SHP77 (cell line): ENCODE measurements around the gene ZFYVE27.
A peak's percentile ranks its signal among the peaks of the same experiment; 100 is the strongest.

Experiments
- DNase-seq, 2 experiments: peaks; one replicate each; lab custom pipeline; 2025; lab: John Stamatoyannopoulos, UW

The ZFYVE27 gene

DNA sequence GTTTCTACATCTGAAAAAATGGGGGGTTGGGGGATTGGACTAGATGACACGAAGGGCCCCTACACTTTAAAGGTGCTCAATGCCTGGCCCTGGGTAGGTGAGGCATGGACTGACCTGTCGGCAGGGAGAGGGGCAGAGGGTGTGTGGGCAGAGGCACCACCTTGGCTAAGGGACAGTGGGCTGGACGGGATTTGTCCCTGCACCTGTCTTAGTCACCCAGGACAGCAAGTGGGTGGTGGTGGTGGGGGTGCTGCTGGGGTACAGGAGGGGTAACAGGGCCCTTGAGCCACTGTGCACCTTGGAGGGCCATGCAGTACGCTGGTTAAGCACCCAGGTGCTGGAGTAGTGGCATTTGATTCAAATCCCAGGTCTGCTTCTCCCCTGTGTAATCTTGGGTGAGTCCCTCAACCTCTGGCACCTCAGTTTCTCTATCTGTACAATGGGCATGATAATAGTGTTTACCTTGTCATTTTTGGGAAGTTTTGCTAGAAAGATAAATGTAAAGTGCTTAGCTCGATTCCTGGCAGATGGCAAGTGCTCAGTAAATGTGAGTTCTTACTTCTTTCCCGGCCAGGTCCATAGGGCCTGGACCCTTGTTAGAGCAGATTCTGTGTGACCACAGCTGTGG lies 53.0 kb downstream of the ZFYVE27 start:
- no peak for DNase-seq

DNA sequence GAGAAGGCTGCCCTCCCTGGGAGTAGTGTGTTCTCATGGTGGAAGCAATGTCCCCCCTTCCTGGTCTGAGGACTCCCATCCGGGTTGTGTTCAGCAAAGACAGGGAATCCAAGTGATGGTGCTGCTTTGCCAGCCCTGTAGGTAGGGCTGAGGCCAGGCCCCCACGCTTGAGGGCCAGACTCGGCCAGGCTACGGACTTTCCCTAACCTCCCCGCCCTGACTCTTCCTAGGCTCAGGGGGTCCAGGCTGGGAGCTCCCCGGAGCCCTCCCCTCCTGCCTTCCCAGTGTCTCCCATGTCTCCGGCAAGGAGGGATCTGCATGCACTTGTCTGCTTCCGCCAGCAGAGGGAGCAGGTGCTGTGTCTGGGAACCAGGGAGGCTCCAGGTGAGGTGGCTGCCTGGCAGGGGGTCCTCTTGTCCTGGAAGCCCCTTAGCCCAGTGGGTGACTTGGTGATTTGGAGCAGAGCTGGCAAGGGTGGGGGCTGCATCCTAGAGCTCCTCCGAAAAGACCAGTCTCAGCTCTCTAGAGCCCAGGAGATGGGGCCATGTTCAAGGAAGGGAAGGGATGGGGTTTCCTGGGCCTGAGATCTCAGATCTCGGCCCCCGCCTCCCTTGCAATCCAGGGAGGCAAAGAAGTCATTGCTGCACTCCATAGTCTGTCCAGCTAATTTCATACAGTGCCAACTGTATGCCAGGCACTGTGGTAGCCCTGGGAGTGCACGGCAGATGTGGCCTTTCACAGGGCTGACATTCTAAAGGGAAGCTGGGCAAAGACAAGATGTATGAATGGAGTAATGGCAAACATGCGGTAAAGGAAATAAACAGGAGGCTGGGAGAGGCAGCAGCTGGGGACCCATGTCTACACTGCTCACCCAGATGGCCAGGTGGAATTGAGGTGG lies 55.1 kb downstream of the ZFYVE27 start:
- peak; percentile 40 to 53 for DNase-seq

DNA sequence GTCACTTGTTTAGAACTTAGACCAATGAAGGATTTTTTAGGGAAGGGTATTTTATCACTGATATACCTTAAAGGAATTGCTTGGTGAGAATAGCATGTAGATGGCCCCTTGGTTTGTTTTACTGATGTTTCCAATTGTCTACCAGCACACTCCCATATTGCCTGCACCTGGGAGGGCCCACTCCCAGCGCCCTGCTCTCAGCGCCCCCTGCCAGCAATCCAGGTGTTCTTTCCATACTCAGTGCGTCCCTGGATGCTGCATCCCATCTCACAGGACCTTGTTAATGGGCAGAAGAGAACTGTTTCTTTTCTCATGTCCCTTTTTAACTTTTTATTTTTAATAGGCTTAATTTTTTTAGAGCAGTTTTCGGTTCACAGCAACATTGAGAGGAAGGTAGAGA lies 59.0 kb downstream of the ZFYVE27 start:
- DNase-seq, result no peak

DNA sequence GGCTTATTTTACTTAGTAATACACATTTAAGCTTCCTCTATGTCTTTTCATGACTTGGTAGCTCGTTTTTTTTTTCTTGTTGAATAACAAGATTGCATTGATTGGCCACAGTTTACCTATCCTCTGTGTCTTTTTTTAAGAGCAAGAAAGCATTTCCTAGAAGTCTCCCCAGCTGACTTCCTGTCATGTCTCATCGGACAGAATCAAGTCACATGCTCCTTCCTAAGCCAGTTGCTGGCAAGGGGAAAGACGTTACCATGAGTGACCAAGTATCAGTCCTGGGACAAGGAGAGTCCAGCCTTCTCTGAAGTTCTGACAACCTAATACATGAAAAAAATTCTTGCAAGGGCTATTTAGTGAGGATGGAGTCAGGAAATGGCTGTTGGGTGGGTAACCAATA lies 59.7 kb downstream of the ZFYVE27 start:
- DNase-seq, result no peak

DNA sequence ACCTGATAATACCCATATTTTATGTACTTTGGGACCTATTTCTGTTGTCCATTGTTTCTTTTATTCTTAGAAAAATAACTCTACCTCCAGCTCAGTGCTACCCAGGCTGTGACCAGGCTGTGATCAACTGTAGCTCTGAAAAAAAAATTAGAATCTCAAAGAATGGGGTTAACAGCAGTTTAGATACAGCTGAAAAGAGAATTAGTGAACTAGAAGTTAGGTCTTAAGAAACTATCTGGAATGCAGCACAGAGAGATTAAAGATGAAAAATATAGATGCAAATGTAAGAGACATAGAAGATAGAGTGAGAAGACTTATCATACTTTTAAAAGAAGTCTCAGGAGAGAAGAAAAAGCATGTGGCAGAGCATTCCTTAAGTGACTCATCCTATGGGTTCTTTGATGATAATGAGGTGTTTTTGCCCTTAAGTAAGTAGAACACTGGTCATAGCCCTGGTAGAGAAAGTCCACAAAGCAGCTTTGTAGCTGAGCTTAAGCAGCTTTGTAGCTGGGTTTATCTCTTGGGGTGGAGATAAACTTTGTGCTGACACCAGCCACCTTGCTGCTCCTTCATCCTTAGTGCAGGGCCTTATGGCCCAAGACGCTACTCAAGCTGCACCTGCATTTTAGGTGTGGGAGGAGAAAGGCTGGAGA lies 62.2 kb downstream of the ZFYVE27 start:
- no peak for DNase-seq

DNA sequence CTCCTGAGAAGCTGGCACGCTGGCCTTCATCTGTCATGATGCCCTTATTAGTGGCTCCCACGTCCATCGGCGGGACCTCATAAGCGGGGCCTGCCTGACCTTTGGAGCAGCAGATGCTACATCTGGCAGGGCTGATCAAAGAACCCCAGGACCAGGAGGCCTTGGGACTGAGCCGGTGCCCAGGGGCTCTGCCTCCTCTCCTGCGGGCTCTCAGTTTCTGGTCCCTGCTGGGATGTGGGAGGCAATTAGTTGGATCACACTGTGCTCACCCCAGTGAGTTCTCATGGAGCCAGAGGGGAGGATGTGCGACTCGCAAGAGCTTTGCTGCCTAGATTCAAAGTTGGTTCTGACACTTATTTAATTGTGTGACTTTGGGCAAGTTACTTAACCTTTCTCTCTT lies 63.5 kb downstream of the ZFYVE27 start:
- no peak for DNase-seq

DNA sequence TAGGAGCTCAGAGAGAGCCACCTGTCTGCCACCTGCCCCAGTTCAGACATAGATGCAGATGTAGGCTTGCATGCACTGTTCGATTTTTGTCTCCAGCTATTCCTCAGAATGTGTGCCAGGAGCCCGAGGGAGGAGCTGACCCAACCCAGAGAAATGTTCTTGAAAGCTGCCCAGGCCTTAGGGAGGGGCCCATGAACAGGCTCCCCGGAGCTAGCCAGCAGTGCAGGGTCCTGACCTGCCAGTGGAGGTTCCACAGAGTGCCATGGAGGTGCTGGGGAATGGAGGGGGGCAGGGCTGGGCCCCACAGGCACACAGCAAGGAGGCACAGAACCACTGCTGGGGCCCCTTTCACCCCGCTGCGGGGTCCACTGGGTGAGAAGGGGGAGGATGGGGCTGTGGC lies 64.5 kb downstream of the ZFYVE27 start:
- DNase-seq, result no peak

DNA sequence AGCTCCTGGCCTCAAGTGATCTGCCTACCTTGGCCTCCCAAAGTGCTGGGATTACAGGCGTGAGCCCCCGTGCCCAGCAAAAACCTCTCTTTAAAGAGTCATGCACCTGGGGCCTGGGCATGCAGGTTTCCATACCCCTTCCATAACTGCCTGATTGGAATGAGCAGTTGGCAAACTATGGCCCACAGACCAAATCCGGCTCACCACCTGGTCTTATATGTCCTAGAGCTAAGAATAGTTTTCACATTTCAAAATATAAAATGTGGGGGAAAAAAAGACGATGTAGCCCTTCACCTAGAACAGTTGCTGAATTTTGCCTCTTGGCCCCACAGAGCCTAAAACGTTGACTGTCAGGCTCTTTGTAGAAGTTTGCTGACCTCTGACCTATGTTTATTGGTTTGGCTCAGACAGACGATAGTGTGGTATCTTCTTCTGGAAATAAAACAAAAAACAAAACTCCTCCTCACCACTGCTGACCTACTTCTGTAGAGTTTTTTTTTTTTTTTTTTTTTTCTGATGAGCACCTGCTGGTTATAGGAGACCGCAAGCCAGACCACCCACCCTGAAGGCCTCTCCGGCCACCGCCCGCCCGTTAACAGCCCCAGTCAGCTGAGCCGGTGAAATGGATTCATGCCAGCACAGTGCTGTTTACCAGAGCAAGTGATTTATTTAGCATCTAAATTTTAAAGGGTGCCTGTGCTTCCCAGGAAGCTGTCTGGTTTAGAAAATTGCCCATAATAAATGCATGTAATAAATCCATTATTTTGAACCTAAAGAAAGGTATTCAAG lies 68.4 kb downstream of the ZFYVE27 start:
- no peak for DNase-seq

DNA sequence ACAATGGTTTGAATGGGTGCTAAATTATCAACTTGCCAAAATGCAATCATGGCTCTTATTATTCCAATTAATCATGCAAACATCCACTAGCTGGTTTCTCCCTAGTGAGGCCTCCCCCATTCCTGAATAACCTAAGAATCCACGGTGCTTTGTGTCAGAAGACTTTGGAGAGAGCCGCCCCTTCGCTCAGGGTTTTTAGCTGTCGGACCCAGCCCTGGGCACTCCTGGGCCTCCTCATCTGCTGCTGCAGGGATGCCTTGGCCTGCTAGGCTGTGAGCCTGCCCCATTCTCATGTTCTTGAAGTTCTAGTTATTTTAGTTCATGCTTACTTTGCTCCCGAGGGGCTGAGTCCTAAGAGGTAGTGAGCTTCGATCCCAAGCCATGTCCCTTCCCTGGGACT lies 69.0 kb downstream of the ZFYVE27 start:
- no peak for DNase-seq

DNA sequence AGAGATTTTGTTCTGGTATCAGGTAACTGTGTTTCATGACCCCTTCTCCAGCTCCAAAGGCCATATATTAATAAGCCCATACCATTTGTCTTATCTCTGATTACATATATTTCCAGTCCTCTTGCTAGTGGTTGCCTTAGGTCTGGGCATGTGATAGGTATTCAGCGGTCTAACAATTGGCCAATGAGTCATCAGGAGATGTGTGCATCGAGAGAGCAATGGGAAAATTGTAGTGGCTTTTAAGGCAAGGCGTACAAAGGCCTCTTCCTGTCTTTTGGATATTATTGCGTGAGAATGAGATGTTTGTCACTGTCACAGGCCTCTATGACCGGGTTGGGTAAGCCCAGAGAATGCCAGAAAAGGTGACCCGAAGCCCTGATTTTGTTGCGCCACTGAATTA lies 73.5 kb downstream of the ZFYVE27 start:
- DNase-seq, result peak; percentile 19 to 58
